GM06990 (cell line): Measurements from ENCODE around the gene ADGRG1.

Source experiments
- DNase-seq: peaks from one replicate; pipeline ENCODE4 v3.0.0-alpha.2; 2011; ENCODE audit not compliant: insufficient read length; ENCODE audit errors: extremely low read depth
- H3K27me3 ChIP-seq: replicated peaks from 2 replicates; pipeline ENCODE4 v1.6.0; 2011; ENCODE audit warnings: low read length; ENCODE audit not compliant: control insufficient read depth, insufficient read depth
- H3K36me3 ChIP-seq: 2 replicates; pipeline ENCODE4 v1.5.1; 2011; ENCODE audit warnings: low read length; ENCODE audit not compliant: control insufficient read depth, insufficient read depth
- H3K4me3 ChIP-seq: replicated peaks from 2 replicates; pipeline ENCODE4 v1.5.1; 2011; ENCODE audit warnings: low read depth, mild to moderate bottlenecking, control low read depth, low read length
- CTCF ChIP-seq: IDR thresholded peaks from 2 replicates; pipeline ENCODE4 v1.5.1; 2011; ENCODE audit warnings: low read length, control low read depth, mild to moderate bottlenecking, inconsistent platforms; ENCODE audit not compliant: insufficient read depth, poor library complexity, severe bottlenecking

ADGRG1 gene

GRCh38 chr16:57703416-57704010 lies 75.1 kb downstream of the ADGRG1 start:
- DNase-seq = no peak
- TF ChIP-seq CTCF = no peak
- Histone ChIP-seq H3K4me3 (no peak overlapping the region), H3K27me3 (no peaks in the 10 kb centered on the region), H3K36me3 (no peaks in the 10 kb centered on the region)

GRCh38 chr16:57704011-57704904 lies 75.8 kb downstream of the ADGRG1 start:
- DNase-seq = no peak
- H3K4me3 ChIP-seq = no peak overlapping the region
- no peak for TF ChIP-seq CTCF
- no peaks in the 10 kb centered on the region for H3K36me3 ChIP-seq
- no peaks in the 10 kb centered on the region for H3K27me3 ChIP-seq

DNA sequence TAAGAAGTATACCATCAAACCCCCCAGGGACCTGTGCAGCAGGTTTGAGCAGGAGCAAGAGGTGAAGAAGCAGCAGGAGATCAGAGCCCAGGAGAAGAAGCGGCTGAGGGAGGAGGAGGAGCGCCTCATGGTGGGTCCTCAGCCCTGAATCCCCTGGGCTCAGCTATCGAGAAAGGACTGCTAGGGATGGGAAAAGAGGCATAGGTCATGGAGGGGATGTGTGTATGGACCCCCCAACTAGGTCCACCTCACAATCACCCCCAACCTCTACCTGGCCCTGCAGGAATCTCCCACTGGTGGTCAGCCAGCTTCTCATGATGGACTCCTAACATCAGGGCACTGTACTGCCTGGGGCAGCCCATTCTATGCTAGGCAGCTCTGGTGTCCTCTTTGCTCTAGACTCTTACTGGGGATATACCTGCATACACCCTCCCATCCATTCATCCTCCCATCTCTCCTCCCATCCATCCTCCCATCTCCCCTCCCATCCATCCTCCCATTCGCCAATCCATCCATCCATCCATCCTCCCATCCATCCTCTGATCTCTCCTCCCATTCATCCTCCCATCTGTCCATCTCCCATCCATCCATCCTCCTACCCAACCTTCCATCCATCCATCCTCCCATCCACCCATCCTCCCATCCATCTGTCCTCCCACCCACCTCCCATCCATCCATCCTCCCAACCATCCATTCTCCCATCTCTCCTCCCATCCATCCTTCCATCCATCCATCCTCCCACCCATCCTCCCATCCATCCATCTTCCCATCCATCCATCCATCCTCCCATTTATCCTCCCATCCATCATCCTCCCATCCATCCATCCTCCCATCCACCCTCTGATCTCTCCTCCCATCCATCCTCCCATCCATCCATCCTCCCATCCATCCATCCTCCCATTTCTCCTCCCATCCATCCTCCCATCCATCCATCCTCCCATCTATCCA lies 76.7 kb downstream of the ADGRG1 start:
- no peak for DNase-seq
- no peak overlapping the region for H3K4me3 ChIP-seq
- no peaks in the 10 kb centered on the region; the same call in 1 of the 2 replicates for H3K27me3 ChIP-seq
- no peaks in the 10 kb centered on the region for H3K36me3 ChIP-seq
- TF ChIP-seq CTCF = no peak

GRCh38 chr16:57706717-57707116 lies 78.3 kb downstream of the ADGRG1 start:
- Histone ChIP-seq H3K36me3 (no peaks in the 10 kb centered on the region), H3K4me3 (no peak overlapping the region), H3K27me3 (no peaks in the 10 kb centered on the region; the same call in 1 of the 2 replicates)
- no peak for TF ChIP-seq CTCF
- DNase-seq = no peak

- Histone ChIP-seq H3K27me3 (no peaks in the 10 kb centered on the region; the same call in 1 of the 2 replicates), H3K36me3 (no peaks in the 10 kb centered on the region), H3K4me3 (no peak overlapping the region)
- DNase-seq = no peak
- TF ChIP-seq CTCF = no peak
These were observed 78.9 kb downstream of the ADGRG1 start for GRCh38 chr16:57707331-57707730.
